GM19351 (cell line): ENCODE results near the gene SEPHS1.
"Not testable (repeated sequence)": the region's sequence is repeated elsewhere in the genome, so short reads cannot be mapped to it uniquely, and the experiment has no call there.

Source experiments
- ATAC-seq: cut with Tn5 transposase; IDR thresholded peaks from one replicate; pipeline ENCODE4 v1.9.1; 2021; ENCODE audit warnings: mild to moderate bottlenecking, moderate library complexity; ENCODE audit not compliant: unreplicated experiment

Gene SEPHS1, protein sequence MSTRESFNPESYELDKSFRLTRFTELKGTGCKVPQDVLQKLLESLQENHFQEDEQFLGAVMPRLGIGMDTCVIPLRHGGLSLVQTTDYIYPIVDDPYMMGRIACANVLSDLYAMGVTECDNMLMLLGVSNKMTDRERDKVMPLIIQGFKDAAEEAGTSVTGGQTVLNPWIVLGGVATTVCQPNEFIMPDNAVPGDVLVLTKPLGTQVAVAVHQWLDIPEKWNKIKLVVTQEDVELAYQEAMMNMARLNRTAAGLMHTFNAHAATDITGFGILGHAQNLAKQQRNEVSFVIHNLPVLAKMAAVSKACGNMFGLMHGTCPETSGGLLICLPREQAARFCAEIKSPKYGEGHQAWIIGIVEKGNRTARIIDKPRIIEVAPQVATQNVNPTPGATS

DNA sequence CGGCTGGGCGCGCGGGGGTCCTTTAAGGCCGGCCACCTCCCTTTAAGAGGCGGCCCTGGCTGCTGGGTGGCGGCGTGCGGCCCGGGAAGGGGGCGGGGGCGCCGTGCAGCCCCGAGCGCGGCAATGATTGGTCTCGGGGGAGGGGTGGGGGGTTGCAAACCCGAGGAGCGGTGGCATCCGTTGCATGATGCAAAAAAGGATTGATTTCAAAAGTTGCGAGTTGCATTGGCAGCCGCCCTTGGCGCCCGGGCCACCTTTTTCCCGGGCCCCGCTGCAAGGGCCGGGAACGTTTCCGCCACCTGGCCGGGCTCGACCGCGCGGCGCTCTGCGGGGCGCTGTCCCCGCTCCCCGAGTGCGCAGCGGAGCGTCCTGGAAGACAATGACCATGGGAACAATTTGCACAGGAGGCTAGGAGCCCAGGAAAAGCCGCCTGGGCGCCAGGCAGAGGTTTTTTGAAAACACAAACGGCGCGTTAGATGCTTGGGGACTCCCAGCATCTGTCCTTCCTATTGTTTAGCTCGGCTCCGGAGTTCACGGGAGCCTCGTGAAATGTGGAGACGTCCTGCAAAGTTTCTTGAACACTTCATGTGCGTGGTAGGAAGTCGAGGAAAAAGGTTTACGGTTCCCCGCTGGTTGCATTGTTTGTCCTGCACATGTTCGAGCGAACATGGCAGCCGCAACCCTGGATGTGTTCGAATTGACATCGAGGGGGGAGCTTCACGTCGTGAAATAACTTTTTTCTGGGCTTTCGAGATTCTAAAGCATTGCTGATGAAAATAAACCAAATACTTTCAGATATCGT is at the start of gene SEPHS1:
Gene SEPHS1 (minus strand): TSS at position 78 of the 802 bp plus-strand sequence. CDS start 3,343 bp downstream, outside the sequence.
- peak; percentile 59 for ATAC-seq

- ATAC-seq: no peak
Observed at GRCh38 chr10:13397052-13397451, 49.0 kb upstream of the SEPHS1 start.

GRCh38 chr10:13396369-13396768 is 48.3 kb upstream of the SEPHS1 start:
- no peak for ATAC-seq

GRCh38 chr10:13395540-13395939 is 47.4 kb upstream of the SEPHS1 start:
- ATAC-seq: no peak

DNA sequence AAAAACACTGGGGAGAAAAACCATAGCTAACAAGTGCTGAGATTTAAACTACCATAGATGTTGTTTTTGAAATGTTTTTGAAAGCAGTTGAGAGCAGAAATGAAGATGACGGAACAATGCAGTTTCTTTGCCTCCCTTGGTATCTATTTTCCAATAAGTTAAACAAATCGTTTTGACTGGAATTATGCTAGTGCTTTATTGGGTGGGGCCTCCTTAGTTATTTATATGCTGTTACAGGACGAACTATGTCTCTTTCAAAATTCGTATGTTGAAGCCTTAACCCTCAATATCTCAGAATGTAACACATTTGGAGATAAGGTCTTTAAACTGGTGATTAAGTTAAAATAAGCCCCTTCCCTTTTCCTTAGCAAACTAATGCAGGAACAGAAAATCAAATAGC is 45.5 kb upstream of the SEPHS1 start:
- no peak for ATAC-seq

DNA sequence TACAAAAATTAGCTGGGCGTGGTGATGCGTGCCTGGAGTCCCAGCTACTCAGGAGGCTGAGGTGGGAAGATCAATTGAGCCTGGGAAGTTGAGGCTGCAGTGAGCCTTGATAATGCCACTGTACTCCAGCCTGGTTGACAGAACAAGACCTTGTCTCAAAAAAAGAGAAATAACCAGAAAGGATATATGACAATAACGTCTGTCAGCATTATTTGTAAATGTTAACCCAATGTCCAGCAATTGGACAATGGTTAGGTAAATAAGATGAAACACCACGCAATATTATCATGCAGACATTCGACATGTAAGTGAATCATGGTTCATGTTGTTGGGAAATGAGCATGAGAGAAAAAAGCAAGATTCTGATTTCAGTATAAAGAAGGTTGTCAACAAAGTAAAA is 44.6 kb upstream of the SEPHS1 start:
- no peak for ATAC-seq

- no peak for ATAC-seq
Observed at GRCh38 chr10:13390604-13391522, 42.8 kb upstream of the SEPHS1 start.

DNA sequence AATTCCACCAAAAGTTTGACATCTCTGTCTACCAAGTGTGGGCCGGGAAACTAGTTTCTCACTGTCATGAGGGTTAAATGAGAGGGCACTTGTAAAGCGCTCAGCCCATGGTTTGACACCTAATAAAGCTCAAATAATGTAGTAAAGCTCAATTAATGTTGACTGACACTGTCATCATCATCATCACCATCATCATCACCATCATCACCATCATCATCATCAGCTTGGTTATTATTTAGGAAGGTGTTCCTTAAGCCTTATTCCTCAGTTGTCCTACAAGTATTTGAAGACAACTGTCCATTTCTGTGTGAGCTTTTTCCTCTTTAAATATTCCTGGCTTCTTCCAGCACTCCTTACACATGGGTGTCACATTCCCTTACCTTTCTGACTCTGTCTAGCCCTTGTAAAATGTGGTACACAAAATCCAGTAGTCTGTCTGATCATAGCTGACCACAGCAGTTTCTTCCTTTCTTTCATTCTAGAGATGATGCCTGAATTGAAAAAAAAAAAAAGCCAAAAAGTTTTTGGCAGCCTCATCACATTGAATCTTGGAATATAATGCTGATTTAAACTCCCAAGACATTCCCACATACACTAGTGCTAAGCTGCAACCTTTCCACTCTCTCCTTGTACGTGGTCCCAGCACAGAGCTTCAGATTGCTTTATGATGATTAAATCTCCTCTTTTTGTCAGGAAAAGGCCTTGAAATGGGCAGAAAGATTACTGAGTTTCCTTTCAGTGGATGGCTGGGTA is 40.6 kb upstream of the SEPHS1 start:
- ATAC-seq: no peak

DNA sequence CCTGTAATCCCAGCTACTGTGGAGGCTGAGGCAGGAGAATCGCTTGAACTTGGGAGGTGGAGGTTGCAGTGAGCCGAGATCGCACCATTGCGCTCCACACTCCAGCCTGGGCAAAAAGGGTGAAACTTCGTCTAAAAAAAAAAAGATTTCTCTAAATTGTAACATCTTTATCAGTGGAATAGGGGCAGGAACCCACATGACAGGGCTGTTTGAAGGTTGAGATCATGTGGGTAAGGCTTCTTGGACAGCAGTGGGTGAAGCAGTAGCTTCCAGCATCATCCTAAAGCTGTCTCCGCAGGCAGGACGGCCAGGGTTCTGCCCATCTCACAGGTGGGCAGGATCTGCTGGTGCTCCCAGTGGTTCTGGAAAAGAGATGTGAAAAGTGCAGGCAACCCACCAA is 37.9 kb upstream of the SEPHS1 start:
- ATAC-seq: no peak

GRCh38 chr10:13383399-13383761 is 35.3 kb upstream of the SEPHS1 start:
- no peak for ATAC-seq

DNA sequence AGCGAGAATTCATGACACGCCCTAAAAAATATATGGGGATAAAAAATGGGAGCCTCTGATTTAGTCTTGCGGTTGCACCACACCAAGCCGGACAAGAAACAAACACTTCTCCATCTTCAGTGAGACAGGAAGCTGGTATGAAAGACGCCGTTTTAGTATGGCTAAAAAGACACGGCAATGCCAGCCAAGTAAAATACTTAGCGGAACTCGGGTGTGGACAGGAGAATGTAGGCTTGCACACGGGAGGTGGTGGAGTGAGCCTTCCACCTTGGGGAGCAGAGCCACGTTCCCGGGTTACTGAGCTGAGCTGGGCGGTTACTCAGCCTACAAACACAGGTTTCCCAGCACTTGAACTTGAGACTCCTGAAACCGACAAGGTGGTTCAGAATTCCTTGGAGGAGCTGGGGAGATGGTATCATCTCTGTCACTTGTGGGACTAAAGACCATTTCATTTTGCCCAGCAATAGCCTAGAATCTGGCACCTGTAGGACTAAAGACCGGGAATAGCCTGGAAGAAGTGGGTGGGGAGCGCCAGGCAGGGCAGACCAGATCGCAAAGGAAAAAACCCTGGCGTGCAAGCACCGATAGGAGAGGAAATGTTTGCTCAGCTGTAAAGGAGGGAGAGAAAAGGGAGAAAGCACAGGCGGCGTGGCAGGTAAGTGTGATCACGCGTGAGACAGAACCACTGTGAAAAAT is 34.8 kb upstream of the SEPHS1 start:
- ATAC-seq: no peak

DNA sequence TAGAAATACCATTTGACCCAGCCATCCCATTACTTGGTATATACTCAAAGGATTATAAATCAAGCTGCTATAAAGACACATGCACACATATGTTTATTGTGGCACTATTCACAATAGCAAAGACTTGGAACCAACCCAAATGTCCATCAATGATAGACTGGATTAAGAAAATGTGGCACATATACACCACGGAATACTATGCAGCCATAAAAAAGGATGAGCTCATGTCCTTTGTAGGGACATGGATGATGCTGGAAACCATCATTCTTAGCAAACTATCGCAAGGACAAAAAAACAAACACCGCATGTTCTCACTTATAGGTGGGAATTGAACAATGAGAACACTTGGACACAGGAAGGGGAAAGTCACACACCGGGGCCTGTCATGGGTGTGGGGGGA is 31.0 kb upstream of the SEPHS1 start:
- not testable (repeated sequence) for ATAC-seq

DNA sequence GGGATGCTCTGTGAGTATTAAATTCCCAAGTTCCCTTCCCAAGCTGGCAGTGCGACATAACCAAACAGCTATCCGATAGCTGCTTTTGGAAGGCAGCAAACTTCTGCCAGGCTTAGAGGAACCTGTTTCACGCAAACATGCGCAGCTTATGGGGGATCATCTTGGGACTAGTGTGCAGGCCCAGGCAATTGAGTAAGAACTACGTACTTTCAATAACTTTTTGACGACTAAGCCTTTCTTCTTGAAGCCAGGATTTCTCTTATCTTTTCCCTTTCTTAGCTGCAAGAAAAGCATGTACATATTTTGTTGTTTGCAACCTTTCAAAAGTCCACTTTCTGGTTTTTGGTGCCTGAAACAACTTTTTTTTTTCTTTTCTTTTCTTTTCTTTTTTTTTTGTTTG is 28.7 kb upstream of the SEPHS1 start:
- ATAC-seq: no peak

DNA sequence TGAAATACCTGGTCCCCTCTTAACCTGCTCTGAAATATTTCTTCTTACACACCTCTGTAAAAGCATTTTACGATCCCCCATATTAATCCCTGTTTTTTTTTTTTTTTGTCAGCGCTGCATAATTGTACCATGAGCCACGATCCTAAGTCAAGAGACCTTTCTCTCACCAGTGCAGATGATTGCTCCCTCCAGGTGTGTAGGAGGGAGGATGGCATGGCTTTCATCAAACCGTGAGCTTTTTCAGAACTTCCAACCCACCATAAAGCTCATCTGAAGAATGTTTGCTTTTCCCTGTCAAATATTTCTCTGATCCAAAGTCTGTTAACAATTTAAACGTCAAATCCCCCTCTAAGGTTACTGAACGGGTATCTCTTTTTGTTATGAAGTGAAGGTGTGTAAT is 28.2 kb upstream of the SEPHS1 start:
- no peak for ATAC-seq

GRCh38 chr10:13375791-13376190 is 27.7 kb upstream of the SEPHS1 start:
- ATAC-seq: no peak

DNA sequence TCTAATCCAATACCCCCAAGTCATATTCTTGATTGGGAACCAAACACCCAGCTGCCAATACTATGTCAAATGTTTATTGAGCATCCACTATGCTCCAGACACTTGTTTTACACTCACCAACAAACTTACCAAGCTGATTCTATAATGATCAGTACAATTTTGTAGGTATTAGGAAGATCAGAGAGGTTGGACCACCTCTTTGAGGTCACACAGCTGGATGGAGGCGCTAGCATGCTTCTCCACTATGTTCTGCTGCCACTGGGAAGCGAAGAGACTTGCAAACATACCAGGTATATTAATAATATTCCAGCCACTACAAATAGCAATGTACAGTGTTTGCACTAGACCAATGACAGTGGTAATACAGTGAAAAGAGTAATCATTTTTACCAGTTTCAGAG is 25.6 kb upstream of the SEPHS1 start:
- ATAC-seq: no peak

DNA sequence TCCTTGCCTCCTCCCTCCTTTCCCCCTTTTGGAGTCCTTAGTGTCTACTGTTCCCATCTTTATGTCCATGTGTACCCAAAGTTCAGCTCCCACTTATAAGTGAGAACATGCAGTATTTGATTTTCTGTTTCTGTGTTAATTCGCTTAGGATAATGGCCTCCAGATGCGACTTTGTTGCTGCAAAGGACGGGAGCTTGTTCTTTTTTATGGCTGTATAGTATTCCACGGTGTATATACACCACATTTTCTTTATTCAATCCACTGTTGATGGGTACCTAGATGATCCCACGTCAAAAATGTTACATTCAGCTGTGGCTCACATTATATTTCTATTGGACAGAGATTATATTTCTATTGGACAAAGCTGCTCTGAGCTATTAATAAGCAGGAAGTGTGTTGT is 24.4 kb upstream of the SEPHS1 start:
- ATAC-seq: no peak

- ATAC-seq: peak; percentile 90
Observed at GRCh38 chr10:13371897-13372470, 23.9 kb upstream of the SEPHS1 start.

GRCh38 chr10:13366891-13367290 is 18.8 kb upstream of the SEPHS1 start:
- ATAC-seq: no peak

DNA sequence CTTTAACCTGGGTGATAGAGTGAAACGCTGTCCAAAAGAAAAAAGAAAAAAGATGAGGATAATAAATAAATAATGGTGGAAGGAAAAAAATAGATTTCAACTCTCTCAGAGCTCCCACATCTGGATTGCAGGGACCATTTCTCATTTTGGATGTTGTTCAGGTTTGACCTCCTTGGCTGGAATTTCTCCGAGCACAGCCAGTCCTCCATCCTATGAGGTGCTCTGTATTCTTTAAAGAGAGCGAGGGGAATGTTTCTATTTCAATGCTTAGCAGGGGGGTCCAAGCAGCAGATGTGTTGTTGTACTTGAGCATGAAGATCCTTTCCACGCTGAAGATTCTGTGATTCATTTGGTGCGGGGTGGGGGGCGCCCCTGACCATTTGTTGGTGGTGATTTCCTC is 17.7 kb upstream of the SEPHS1 start:
- ATAC-seq: no peak
